DMS153 (cell line): ENCODE results near the gene LHX1.
A peak's percentile ranks its signal among the peaks of the same experiment; 100 is the strongest.

Experiments
- DNase-seq: peaks from one replicate; lab custom pipeline; 2025; lab: John Stamatoyannopoulos, UW

LHX1 gene

DNA sequence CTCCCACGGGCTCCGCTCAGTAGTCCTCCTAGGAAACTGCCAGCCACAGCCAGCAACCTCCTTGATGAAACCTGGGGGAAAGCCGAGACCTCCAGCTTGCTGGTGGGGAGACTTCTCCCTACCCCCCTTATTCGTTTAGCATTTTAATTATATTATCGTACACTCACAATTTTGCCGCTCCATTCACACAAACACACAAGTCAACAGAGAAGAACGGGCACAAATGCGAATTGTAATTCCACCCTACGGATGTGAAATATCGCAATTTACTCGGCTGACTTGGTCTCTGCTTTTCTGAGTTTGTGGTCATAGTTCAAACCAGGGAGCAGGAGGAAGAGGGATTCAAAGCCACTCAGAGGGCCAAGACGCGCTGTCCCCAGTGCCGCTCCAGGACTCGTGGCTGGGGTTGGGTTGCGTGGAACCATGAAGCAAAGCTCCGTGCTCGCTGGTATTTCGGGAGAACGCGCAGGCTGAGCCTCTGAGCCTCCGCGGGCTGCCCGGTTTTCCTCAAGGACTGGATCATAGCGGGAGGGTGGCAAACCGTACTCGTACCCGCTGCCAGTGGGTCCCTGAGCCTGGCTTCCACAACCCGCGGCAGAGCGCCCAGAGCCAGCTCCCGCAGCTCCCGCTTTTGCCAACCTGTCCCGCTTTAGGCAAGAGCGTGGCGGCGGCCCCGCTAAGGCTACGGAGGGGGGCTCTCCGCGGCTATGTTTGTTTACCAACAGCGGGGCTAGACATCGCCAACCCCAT is 2.0 kb downstream of the LHX1 start:
- DNase-seq, result no peak

DNA sequence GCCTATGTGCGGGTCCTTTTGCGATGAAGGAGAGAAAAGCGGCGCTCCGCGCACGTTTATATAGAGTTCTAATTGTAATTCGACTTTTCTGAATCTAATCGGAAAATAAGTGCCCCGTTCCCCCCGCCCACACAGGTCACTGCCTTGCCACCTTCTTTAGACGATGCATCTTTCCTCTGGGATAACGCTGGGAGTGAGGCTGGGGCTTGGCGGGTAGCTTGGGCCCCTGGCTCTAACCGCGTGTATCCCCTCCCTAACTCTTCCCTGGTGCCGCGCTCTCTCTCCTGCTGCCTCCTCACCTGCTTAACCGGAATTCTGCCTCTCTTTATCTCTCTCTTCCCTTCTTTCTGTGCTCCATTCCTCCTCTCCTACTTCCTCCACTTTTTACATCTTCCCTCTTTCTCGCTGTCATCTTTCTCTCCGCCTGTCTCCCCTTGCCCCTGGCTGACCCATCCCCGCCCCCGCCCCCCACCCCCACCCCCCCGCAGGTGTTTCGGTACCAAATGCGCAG is 2.6 kb downstream of the LHX1 start:
- DNase-seq, result no peak

DNA sequence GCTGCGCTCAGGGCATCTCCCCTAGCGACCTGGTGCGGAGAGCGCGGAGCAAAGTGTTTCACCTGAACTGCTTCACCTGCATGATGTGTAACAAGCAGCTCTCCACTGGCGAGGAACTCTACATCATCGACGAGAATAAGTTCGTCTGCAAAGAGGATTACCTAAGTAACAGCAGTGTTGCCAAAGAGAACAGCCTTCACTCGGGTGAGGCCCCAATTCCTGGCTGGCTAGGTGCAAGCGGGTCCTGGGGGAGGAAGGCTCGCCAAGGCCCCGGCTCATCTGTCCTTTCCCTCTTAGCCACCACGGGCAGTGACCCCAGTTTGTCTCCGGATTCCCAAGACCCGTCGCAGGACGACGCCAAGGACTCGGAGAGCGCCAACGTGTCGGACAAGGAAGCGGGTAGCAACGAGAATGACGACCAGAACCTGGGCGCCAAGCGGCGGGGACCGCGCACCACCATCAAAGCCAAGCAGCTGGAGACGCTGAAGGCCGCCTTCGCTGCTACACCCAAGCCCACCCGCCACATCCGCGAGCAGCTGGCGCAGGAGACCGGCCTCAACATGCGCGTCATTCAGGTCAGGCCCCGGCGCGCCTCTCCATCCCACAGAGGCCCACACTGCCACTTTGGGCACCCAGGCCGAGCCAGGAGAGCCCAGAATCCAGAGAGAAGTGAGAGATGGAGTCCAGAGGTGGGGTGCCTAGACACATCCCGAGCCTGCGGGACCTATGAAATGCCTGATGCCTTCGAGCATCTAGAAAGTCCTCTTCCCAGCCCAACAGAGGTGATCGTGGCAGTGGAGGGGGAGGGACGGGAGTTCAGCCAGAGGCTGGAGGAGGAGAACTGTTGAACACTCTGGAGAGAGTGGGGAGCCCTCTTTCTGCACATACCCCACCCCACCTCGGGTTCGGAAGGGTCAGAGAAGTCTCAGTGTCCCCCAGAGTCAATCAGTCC is 3.3 kb downstream of the LHX1 start:
- DNase-seq, result no peak

DNA sequence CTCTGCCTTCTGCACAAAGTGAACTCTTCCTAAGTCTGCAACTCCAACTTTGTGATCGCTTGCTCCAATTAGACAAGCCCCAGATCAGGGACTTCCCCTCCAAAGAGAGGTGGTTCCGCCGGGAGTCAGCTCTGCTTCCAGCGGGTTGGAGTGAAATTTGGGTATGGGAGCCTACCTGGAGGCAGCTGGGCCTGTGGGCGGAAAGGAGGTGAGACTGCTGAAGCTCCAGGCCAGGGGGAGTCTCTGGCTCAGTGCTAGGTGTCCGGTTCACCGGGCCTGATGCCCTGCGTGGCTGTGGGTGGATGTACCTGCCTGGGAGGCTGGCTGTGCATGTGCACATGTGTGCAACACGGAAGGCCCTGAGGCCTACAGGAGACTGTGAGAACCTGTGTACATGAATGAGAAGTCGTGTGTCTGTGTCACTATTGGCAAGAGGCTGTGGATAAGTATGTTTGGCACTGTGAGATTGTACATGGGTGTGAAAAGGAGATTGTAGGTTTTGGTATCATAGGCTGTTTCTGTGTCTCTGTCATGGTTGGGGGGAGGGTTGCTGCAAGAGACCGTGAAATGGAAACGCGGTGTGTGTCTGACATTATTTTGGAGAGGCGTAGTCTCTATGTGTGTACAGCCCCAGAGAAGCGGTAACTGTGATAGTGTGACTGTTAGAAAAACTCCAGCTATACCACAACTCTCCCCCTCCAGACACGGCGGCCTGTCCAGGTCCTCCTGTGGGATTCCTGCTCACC is 4.2 kb downstream of the LHX1 start:
- no peak for DNase-seq

DNA sequence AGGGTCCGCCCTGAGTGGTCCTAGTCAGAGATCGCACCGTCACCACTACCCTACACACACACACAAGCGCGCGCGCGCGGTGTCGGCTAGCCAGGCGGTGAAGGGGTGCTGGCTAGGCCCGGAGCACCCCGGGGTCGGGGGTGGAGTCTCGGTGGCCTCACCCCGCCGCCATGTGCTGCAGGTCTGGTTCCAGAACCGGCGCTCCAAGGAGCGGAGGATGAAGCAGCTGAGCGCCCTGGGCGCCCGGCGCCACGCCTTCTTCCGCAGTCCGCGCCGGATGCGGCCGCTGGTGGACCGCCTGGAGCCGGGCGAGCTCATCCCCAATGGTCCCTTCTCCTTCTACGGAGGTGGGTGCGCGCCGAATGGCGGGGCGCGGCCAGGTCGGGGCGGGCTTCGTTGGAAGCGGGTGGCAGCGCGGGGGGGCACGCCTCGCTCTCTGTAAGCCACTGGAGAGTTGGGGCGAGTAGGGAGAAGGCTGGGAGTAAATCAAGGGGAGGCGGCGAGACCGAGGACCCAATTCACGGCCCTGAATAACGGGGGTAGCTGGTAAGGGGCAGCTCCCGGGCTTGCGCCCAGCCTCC is 4.8 kb downstream of the LHX1 start:
- no peak for DNase-seq

DNA sequence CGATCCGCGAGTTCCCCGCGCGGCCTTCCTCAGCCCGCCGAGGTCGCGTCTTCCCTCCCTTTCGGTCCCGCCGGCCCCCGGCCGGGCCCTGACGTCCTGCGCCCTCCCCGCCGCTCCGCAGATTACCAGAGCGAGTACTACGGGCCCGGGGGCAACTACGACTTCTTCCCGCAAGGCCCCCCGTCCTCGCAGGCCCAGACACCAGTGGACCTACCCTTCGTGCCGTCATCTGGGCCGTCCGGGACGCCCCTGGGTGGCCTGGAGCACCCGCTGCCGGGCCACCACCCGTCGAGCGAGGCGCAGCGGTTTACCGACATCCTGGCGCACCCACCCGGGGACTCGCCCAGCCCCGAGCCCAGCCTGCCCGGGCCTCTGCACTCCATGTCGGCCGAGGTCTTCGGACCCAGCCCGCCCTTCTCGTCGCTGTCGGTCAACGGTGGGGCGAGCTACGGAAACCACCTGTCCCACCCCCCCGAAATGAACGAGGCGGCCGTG is 5.4 kb downstream of the LHX1 start:
- no peak for DNase-seq

DNA sequence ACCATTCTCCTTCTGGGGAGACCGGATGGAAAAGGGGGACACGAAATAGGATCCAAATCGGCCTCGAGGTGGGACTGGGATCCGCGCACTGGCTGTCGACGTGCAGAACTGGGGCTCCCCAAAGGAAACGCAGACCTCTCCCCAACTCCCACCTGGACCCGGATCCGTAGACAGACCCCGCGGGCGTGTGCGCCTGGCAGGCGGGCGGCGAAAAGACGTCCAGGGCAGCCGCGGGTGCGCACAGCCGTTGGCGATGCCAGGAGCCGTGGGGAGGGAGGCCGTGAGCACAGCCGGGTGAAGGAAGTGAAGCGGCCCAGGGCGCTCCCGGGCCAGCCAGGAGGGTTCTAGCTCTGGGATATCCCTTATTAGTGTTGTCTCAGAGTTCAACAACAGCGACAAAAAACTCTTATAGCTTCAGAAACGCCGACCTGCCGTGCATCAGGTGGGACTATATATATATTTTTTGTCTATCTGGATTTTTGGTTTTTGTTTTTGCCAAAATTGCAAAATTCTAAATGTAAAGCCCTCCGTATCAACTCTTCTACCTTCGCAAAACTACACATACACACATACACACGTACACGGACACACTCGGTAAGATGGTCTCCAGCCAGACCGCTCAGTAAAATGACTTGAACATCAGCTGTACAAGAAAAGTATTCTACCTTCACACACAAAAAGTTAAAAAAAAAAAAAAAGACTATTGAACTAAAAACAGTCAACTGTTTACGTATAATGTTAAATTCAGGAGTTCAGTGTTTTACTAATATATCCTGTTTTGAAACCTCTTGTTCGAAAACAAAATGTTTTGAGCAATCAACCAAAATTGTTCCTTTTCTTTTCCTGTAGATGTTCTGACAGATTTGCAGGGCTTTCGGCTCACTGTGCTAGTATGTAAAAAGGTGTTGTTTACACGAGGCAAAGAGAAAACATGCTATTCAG is 6.2 kb downstream of the LHX1 start:
- DNase-seq, result no peak

DNA sequence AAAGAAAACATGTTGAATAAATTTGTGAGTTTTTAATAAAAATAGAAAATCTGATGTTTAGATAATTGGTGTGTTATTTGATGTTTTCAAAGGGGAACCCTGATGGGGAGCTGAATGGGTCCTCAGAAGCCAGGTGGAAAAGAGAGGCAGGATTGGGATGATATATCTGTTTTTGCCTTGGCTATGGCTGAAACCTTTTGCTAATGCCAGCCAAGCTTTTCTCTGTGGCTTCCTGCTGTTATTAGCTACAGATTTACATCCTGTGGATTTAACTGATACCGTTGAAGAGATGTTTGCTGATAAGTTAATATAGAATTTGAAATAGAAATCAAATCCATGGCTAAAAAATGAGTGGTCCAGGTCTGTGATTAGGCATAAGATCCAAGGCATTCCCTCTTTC is 7.3 kb downstream of the LHX1 start:
- no peak for DNase-seq

DNA sequence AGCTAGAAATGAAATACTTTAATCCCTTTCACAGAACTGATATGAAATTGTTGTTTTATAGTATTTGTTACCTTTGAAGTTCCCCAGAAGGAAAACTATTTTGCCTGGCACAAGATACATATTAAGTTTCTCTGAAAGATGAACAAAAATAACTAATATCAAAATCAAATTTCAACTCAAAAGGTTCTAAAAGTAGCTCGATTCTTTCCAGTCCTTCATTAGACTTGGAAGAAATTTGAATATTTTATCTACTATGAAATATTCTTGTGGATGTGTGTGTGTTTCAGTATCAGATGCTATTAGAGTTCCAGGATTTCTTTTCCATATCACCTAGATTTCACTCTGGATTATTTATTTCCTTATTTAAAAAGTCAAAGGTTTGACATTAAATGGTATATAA is 7.9 kb downstream of the LHX1 start:
- no peak for DNase-seq

DNA sequence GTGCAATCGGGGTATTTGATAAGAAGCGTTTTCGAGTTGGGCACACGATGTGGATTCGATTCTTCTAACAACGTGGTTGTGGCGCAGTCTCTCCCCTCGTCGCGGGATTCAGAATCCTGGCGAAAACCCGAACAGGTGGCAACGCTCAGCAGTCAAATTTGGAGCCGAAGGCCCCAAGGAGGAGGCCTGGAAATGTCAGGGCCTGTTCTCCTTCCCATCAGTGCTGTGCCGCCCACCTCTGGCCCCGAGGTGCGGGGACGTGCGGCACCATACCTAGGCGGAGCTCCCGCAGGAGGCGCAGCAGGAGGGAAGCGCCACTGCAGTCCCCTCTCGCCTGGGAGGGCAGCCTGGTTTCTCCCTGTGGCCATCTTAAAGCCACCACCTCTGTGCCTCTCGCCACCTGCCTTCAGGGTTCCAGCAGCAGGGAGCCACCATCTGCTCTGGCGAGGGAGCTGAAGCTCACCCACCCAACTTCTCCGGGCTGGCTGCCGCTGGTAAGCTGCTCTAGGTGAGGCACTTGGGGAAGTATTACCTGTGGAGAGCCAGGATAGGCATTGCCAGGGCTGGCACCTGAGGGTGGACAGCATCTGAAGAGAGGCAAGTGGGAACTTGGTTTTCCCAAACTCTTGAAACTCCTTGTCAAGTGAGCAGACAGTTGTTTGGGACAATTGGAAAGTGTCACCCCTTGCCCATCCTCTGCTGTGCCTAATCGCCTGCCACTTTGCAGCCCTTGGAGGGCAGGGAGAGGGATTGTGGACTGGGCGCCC is 8.9 kb downstream of the LHX1 start:
- DNase-seq, result no peak

DNA sequence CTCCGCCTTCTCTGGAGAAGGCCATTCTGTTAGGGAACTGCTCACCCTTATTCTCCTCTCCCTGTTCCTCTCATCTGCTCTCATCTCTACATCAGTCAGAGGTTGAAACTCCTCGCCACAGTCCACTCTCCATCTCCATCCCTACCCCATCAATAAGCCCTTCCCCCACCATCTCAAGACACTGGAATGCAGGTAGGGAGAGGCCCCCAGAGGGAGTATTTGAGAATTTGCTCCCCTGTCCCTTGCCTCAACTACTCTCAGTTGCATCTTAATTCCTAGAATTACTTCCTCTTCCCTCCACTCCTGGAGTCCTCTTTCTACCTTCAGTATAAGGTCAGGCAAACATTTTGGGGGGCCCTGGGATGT is 9.4 kb downstream of the LHX1 start:
- DNase-seq, result no peak

DNA sequence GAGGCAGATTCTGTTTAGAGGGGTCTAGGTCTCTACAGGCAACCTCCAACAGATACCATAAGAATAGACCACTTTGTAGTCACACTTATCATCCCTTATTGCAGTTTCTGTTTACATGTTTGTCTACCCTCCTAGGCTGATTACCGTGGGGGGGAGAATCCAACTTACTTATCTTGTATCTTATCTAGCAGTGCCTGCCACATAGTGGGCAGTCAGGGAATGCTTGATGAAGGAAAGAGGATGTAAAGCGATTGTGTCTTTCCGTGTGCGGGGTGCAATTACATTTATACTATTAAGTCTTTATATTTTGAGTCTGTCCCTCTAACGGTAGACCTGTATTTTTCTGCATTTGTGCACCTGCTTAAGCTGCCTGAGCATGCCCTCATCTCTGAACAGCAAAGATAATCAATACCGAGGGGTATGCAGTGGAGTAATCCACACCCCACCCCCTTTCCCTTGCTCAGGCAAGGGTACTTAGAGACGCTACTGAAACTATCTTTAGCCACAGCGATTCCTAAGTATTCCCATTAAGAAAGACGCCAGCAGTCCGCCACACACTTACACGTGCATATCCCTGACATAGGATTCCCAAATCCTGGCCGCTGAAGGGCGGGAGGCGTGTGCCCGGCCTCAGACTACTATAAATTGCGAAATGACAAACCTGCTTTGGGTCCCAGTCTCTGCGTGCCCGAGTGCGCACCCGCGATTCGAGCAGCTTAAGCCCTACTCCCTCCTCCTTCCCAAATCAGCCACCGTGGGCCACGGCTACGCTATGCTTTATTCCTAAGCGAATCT is 10.8 kb downstream of the LHX1 start:
- no peak for DNase-seq

DNA sequence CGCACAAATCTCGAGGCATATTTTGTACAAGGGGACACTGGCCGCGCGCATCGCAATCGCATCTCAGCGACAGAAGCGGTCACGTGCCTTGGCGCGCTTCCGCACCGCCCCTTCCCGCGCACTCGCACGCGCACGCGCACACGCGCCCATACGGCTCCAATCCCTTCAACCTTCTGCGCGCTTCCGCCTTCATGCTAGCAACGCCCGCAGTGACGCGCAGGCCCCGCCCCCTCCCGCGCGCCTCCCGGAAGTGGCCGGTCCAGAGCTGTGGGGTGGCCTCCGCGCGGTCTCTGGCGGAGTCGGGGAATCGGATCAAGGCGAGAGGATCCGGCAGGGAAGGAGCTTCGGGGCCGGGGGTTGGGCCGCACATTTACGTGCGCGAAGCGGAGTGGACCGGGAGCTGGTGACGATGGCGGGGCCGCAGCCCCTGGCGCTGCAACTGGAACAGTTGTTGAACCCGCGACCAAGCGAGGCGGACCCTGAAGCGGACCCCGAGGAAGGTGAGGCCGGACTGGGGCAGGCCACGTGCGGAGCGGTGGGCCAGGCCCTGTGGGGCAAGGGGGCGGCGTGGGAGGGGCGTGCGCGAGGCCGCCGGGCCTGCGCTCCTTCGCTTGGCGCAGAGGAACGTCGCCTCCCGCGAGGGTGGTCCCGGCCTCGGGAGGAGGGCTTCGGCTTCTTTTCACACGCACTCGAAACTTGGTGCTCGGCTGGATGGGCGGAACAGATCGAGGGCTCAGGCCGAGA is 11.6 kb downstream of the LHX1 start, which contains the start of gene AATF:
AATF (plus strand) TSS at position 238 of the 744 bp plus-strand sequence; CDS start at position 410, 172 bp downstream.
- peak; percentile 92 for DNase-seq

DNA sequence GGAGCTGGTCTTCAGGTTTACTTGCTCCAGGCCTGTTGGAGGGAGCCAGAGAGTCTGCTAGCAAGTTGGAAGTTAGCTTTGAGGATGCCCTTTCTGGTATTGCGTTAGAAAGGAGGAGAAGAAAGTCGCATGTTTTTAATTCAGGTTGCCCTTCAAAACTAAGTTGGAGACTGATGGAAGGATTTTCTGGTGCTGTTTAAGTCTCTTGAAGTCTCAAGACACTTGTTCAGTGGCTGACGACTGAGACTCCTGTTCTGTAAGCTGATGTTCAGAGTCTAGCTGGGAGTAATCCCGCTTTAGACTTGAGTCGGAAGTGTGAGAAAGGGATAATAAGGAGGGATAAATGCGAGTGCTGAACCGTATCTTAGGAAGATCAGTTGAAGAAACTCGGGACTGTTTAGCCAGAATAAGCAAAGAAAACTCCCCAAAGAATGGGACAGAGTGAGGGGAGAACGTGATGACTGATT is 12.2 kb downstream of the LHX1 start:
- DNase-seq, result no peak

DNA sequence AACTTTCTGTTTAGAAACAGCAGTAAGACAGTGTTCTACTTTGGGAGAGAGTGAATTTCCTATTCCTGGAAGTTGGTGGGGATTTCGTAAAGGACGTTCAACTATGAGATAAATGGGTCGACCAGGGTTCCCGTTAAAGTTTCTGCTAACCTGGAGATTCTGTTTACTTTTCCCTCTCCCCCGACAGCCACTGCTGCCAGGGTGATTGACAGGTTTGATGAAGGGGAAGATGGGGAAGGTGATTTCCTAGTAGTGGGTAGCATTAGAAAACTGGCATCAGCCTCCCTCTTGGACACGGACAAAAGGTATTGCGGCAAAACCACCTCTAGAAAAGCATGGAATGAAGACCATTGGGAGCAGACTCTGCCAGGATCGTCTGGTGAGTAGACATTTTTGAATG is 12.8 kb downstream of the LHX1 start:
- DNase-seq, result no peak

DNA sequence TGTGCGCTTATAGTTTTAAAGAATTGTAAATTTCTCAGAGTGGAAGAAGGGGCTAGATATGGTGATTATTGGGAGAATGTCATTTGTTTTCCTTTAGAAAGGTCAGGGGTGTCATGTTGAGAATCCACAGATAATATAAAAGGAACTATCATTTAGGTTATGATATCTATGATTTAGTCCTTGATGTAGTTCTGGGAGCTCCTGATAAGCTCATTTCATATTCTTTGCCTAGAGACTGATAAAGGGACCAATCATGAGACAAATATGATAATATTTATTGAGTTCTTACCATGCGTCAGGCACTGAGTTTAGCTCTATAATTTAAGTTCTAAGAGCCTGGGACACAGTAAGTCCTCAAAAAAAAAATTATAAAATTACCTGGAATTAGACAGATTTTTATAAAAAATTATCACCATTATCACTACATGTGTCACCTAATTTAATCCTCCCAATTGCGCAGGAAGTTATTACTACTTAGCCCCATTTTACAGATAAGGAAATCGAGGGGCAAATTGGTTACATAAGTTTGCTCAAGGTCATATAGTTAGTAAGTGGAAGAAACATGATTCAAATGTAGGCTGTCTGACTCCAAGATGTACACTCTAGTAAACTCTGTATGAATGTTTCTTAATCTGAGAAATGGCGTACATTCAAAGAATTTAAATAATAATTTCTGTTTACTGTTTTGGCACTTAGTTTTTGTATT is 14.0 kb downstream of the LHX1 start:
- no peak for DNase-seq

DNA sequence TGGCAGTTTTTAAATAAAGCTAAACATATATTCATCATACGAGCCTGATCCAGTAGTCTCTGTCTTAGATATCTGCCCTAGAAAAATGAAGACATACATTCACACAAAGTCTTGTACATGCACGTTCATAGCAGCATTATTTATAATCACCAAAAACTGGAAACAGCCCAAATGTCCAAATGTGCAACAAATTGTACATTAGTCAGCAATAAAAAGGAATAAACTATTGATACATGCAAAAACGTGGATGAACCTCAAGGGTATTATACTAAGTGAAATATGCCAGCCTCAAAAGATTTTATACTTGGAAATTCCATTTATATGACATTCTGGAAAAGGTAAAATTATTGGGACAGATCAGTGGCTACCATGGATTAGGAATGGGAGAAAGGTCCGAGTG is 34.2 kb downstream of the LHX1 start:
- DNase-seq, result no peak
